Mucosa of descending colon (tissue), 3 donors: Measurements from ENCODE around the gene LOXL1. TPM values are rescaled to one million over a fixed set of nuclear protein-coding genes. Genes with fewer than 3 reads are reported as not detected.
A peak's percentile ranks its signal among the peaks of the same experiment; 100 is the strongest.

ENCODE experiments used
- ATAC-seq: fragments of 200-7000 bp; cut with Tn5 transposase; one replicate; pipeline ENCODE4 v1.9.1; 2020; ENCODE audit warnings: mild to moderate bottlenecking, moderate library complexity
- DNase-seq, 3 donors: peaks; one replicate each; pipeline ENCODE4 v3.0.0-alpha.2; 2020
- H3K36me3 ChIP-seq: fragments of 200-600 bp; one replicate; pipeline ENCODE4 v1.8.0; 2021; ENCODE audit warnings: low read depth, mild to moderate bottlenecking
- H3K4me1 ChIP-seq: fragments of 200-600 bp; one replicate; pipeline ENCODE4 v1.8.0; 2021; ENCODE audit warnings: low read depth, mild to moderate bottlenecking
- H3K4me3 ChIP-seq: fragments of 200-600 bp; one replicate; pipeline ENCODE4 v1.8.0; 2021; ENCODE audit warnings: mild to moderate bottlenecking
- H3K9me3 ChIP-seq: fragments of 200-600 bp; one replicate; pipeline ENCODE4 v1.8.0; 2021; ENCODE audit warnings: mild to moderate bottlenecking
- intact Hi-C, 2 donors: fragments of 100-400 bp; cut with DNase I in 1 of 2; cut with micrococcal nuclease in 1 of 2; formaldehyde crosslinking; loops; one replicate each; pipeline versions ENCODE4 v1.11.0 to v1.11.1; 2022; cut with DNase I, micrococcal nuclease
- total RNA-seq, 3 donors: library from RNA; stranded (reverse); fragmentation: NEBNext Ultra II Directional in 2 of 3; extraction: Animal tissue kit (Norgen Biotek cat#: 25700) in 2 of 3; gene quantifications; one replicate each; pipeline versions ENCODE4 v1.2.1 to v1.2.4, GENCODE V29; 2021 to 2023
- TF ChIP-seq, protein P1 (sequence below): fragments of 200-600 bp; IDR thresholded peaks from one replicate; pipeline ENCODE4 v1.8.0; 2022; ENCODE audit warnings: antibody characterized with exemption, mild to moderate bottlenecking
- donor health status: DM: no; HTN: no; CAD: no; lungs with moderate emphysema.
- donor health status: DM: no; HTN: no; CAD: no.
- donor health status: DM: no; HTN: yes; CAD: no.

Gene LOXL1
- total RNA-seq, 3 donors from 2014 or later: 0.87 to 7.9 (median 5.1) TPM

DNA sequence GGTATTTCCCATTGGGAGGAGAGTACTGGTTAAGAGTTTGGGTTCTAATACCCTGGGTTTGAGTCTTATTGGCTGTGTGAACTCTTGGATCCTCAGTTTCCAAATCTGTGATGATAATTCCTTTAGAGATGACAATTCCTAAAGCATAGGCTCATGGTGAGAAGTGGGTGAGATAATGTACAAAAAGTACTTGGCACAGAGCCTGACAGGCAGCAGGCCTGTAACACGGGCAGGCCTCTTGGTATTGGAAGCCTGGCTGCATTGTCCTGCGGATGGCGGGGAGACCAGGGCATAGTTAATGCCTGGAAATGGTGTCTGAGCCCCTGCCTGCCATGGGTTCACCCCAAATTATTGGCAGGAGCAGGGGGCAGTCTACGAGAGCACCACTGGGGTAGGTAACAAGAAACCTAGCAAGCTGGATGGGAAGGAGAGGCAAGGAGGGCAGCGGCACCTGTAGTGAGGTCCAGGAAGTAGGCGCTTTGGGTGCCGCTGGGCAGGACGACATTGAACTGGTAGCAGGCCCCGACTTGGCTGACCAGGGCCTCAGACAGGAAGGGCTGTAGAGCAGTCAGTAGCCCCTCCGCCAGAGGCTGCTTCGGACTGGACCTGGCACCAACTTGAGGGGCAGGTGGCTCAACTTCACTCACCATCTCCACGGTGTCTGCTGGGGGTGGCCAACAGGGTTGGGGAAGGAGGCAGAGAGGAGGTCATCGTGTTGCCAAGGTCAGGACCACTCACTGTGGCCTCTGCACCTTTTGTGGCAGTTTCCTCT, 58.1 kb downstream of the LOXL1 start:
- no peak for DNase-seq
- TF ChIP-seq, protein P1, sequence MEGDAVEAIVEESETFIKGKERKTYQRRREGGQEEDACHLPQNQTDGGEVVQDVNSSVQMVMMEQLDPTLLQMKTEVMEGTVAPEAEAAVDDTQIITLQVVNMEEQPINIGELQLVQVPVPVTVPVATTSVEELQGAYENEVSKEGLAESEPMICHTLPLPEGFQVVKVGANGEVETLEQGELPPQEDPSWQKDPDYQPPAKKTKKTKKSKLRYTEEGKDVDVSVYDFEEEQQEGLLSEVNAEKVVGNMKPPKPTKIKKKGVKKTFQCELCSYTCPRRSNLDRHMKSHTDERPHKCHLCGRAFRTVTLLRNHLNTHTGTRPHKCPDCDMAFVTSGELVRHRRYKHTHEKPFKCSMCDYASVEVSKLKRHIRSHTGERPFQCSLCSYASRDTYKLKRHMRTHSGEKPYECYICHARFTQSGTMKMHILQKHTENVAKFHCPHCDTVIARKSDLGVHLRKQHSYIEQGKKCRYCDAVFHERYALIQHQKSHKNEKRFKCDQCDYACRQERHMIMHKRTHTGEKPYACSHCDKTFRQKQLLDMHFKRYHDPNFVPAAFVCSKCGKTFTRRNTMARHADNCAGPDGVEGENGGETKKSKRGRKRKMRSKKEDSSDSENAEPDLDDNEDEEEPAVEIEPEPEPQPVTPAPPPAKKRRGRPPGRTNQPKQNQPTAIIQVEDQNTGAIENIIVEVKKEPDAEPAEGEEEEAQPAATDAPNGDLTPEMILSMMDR: no peak
- Histone ChIP-seq H3K9me3 (no peaks in the 10 kb centered on the region), H3K4me3 (no peak overlapping the region), H3K36me3 (no peaks in the 10 kb centered on the region), H3K4me1 (peaks cover 7% of the 10 kb centered on the region)
- no peak for ATAC-seq
- intact Hi-C loops: loop anchor here in 1 of 2 donors (10.0 kb wide), 1 partner anchor 50 kb away; no protein-coding TSS in a partner anchor

DNA sequence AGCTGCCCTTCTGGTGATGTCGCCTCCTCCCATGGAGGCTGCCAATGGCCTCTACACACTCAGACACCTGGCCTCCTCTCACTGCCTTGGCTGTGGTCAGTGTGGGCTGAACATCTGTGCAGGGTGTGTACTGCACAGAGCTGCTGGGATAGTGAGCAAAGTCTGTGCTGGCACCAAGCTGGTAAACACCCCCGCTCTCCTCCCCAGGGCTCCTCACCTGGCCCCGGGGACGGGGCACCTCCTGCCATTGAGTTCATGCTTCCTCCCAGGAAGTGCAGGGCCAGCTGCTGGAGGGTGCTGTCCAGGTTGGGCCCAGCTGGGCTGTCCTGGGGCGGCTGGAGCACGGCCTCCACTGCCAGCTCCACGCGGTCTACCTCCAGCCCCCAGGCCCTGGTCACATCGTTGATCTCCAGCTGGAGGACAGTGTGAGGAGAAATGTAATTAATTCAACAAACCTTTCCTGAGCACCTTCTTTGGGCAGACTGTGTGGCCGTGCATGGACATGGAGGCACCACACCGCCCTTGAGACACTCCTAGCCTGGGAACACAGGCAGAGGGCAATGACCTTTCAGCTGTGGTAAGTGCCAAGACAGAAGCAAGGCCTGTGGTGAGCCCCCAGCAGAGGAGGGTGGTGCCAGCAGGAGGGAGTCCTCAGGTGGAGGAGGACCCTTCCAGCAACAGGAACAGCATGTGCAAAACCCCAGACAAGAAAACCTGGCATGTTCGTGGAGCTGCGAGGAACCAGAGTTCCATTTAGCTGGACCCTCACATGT, 59.0 kb downstream of the LOXL1 start:
- ATAC-seq (peak; percentile 68), DNase-seq (peak in 2 of 3 donors; percentile 48 to 68)
- H3K9me3 ChIP-seq: no peaks in the 10 kb centered on the region
- peaks cover 7% of the 10 kb centered on the region for H3K4me1 ChIP-seq
- no peaks in the 10 kb centered on the region for H3K36me3 ChIP-seq
- intact Hi-C loops: loop anchor here in 1 of 2 donors (10.0 kb wide), 1 partner anchor 50 kb away; no protein-coding TSS in a partner anchor
- TF ChIP-seq, protein P1: no peak
- H3K4me3 ChIP-seq: no peak overlapping the region

DNA sequence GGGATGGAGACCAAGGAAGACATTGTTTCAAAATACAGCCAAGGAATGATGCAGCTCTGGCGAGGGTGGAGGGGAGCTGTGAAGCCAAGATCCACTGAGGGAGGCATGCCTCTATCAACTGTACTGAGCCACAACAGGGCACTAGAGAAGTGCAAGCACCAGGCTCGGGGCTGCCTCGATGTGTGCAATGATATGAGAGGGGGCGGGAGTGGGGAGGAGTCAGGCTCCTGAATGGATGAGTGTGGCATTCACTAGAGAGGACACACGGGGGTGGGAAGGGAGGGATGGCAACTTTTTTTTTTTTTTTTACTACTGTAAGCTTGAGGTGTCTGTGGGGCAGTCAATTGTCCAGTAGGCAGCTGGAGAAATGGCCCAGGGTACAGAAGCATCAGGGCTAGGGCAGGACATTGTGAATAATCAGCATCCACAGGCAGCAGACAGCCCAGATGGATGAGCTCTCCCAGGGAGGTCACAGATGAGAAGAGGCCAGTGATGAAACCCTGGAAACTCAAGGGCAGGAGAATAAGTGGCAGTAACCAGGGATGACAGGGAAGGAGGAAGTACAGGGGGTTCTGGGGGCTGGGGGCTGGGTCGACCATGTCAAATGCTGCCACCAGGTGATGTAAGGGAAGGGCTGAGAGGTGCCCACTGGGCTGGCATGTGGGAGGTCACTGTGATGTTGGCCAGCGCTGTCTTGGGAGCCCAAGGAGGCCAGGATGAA, 60.0 kb downstream of the LOXL1 start:
- H3K36me3 ChIP-seq: no peaks in the 10 kb centered on the region
- DNase-seq (no peak), ATAC-seq (no peak)
- no peak overlapping the region for H3K4me3 ChIP-seq
- H3K9me3 ChIP-seq: no peaks in the 10 kb centered on the region
- TF ChIP-seq, protein P1: no peak
- H3K4me1 ChIP-seq: peaks cover 7% of the 10 kb centered on the region
- intact Hi-C loops: loop anchor here in 1 of 2 donors (10.0 kb wide), 1 partner anchor 49 kb away; no protein-coding TSS in a partner anchor

DNA sequence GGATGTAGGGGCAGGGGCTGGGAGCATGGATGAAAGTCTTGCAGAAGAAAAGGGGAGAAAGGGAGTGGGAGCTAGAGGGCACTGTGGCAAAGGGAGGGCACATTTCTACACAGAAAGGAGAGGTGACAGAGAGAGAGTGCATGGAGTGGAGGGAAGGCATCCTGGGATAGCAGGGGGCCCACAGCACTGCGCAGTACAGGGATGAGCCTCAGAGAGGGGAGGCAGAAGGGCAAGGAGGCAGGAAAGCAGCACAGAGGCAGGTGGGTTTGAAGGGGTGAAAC, 60.5 kb downstream of the LOXL1 start:
- Histone ChIP-seq H3K4me3 (no peak overlapping the region), H3K4me1 (peaks cover 7% of the 10 kb centered on the region), H3K9me3 (no peaks in the 10 kb centered on the region), H3K36me3 (no peaks in the 10 kb centered on the region)
- ATAC-seq (no peak), DNase-seq (no peak)
- TF ChIP-seq, protein P1: no peak
- intact Hi-C loops: loop anchor here in 1 of 2 donors (10.0 kb wide), 1 partner anchor 48 kb away; no protein-coding TSS in a partner anchor

DNA sequence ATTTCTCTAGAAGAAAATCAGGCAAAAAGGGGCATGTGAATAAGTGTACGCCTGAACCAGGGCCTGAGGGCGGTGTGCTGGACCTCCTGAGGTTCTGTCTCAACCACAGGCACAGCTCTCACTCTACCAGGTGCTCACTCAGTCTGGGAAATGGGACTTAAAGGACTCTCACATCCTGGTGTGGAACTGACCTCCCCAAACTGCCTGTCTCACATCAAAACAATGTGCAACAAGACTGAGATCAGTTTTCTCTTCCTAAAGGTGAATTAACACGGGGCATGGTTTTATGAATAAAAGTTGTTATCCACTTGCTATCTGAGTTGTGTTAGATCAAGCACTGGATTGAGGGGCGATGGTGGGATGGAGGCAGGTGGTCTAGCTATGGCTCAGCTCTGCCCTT, 61.0 kb downstream of the LOXL1 start:
- Histone ChIP-seq H3K4me3 (no peak overlapping the region), H3K9me3 (no peaks in the 10 kb centered on the region), H3K36me3 (no peaks in the 10 kb centered on the region), H3K4me1 (peaks cover 7% of the 10 kb centered on the region)
- no peak for ATAC-seq
- intact Hi-C loops: loop anchor here in 1 of 2 donors (10.0 kb wide), 1 partner anchor 48 kb away; no protein-coding TSS in a partner anchor
- DNase-seq: no peak
- TF ChIP-seq, protein P1: no peak
